K562 (cell line): Measurements from ENCODE around the gene NEXN. TPM values are rescaled to one million over a fixed set of nuclear protein-coding genes. Genes with fewer than 3 reads are reported as not detected.

Experiments used
- CBFB ChIP-seq: sonication (generic); formaldehyde crosslinking; IDR thresholded peaks from 2 replicates; pipeline ENCODE4 v1.4.0; 2020; ENCODE audit warnings: mild to moderate bottlenecking, missing genetic modification reagents
- DEAF1 ChIP-seq: fragments of 450-650 bp; formaldehyde crosslinking; IDR thresholded peaks from 2 replicates; pipeline ENCODE4 v1.4.0; 2020; ENCODE audit warnings: mild to moderate bottlenecking, moderate library complexity
- EZH2 ChIP-seq: IDR thresholded peaks from 2 replicates; pipeline ENCODE4 v1.6.1; 2012; ENCODE audit warnings: low read depth, mild to moderate bottlenecking, inconsistent platforms, low read length, borderline replicate concordance
- GATAD2B ChIP-seq: fragments of 450-650 bp; IDR thresholded peaks from 2 replicates; pipeline ENCODE4 v1.6.1; 2017; ENCODE audit warnings: mild to moderate bottlenecking, borderline replicate concordance
- HNRNPUL1 ChIP-seq: fragments of 200-400 bp; formaldehyde crosslinking; IDR thresholded peaks from 2 replicates; pipeline ENCODE4 v1.6.1; 2017; ENCODE audit warnings: low read length
- KDM4B ChIP-seq, 2 experiments: fragments of 450-650 bp in 1 of 2; sonication (generic) in 1 of 2; IDR thresholded peaks; 2 replicates each; pipeline ENCODE4 v1.6.1; 2016 to 2017; ENCODE audit warnings: borderline replicate concordance in 2 of 2, antibody characterized with exemption in 1 of 2, low read depth in 1 of 2, mild to moderate bottlenecking in 1 of 2
- NBN ChIP-seq: fragments of 450-650 bp; IDR thresholded peaks from 2 replicates; pipeline ENCODE4 v1.6.1; 2016; ENCODE audit warnings: low read depth, mild to moderate bottlenecking
- NELFE ChIP-seq: IDR thresholded peaks from 2 replicates; pipeline ENCODE4 v1.6.1; 2011; ENCODE audit warnings: mild to moderate bottlenecking; ENCODE audit not compliant: insufficient read depth, insufficient read length
- PHF20 ChIP-seq: fragments of 450-650 bp; IDR thresholded peaks from 2 replicates; pipeline ENCODE4 v1.6.1; 2018; ENCODE audit not compliant: partially characterized antibody
- RERE ChIP-seq: sonication (generic); formaldehyde crosslinking; IDR thresholded peaks from 2 replicates; pipeline ENCODE4 v1.8.0; 2023; ENCODE audit warnings: missing genetic modification reagents, mild to moderate bottlenecking, borderline replicate concordance
- TCF7L2 ChIP-seq: fragments of 150-350 bp; IDR thresholded peaks from 2 replicates; pipeline ENCODE4 v1.6.1; 2016; ENCODE audit warnings: low read depth, mild to moderate bottlenecking, low read length, moderate library complexity
- ZC3H11A ChIP-seq: IDR thresholded peaks from 2 replicates; pipeline ENCODE4 v1.6.1; 2012; ENCODE audit warnings: low read depth, low read length, improper control_type of control experiment
- polyA plus RNA-seq, 8 experiments: library from polyadenylated mRNA; depleted of rRNA in 4 of 8; stranded (reverse) in 5 of 8; unstranded in 3 of 8; fragments of >200 nt; fragmentation: Nextera tagmentation in 2 of 8; fragmentation: Illumina TruSeq in 1 of 8; extraction: Ambion mirVana in 2 of 8; extraction: Trizol in 1 of 8; gene quantifications; 2 replicates each; pipeline versions ENCODE4 v1.2.1 to v1.2.3, GENCODE V29; 2011 to 2014; ENCODE audit warnings: inconsistent platforms in 1 of 8, missing spikeins in 1 of 8
- total RNA-seq, 7 experiments: library from RNA; depleted of rRNA in 6 of 7; stranded (reverse); fragments of >200 nt in 6 of 7; fragmentation: Illumina TruSeq in 2 of 7; extraction: Trizol in 2 of 7; gene quantifications; 2 replicates each; pipeline versions ENCODE4 v1.2.1 to v1.2.3, GENCODE V29; 2011 to 2021; ENCODE audit warnings: low replicate concordance in 1 of 7
- TF ChIP-seq, protein P1 (sequence below): sonication (generic); formaldehyde crosslinking; IDR thresholded peaks from 2 replicates; pipeline ENCODE4 v1.9.0; 2022; ENCODE audit warnings: mild to moderate bottlenecking, missing genetic modification reagents
- TF ChIP-seq, protein P2 (sequence below): fragments of 250-450 bp; sonication (Bioruptor Pico); IDR thresholded peaks from 2 replicates; pipeline ENCODE4 v1.5.0; 2020; ENCODE audit warnings: mild to moderate bottlenecking, borderline replicate concordance

The NEXN gene
- total and polyA plus RNA-seq, 9 of the 15 experiments (the other 6 are each of a cell fraction or from before 2014, with no cell fraction given): 0.18 to 1.8 (median 0.76) TPM

DNA sequence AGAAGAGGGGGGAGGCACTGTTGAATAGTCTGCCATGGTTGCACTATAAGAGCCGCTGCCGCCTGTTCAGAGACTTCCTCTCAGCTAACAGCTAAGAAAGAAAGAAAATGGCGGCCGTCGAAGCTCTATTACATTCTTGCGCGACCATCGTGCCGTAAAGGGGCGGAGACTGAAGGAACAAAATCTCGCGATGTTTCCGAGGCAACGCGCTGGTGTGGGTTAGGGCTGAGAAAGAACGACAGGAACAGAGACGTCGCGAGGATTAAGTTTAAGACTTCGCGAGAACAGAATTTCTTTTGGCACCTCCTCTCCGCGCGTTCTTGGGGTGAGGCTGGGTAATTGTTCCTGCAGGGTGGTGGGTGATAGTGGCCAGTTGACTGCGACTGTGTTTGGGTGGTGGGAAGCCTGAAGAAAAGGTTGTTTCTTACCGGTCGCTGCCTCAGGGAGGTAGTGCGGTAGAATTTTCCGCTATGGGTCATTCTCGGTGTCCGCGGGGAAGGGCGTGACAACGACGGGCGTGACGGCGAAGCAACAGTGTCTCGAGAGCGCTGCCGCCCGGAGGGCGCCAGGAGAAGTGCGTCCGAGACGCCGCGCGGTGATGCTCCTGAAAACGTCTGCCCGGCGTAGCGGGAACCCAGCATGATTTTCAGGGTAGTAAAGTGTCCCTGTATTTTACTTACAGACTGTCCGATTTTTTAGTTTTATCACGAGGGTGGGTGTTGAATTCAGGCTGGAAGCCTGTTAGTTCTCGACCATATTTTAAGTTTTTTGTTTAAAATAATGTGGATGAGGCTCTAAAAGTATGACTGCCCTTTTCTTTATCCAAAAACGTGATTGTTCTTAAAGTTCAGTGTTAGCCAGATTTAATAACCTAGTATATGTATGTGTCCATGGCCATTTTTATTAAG lies 90.8 kb downstream of the NEXN start, which contains the start of gene FUBP1 (continued):
- TF ChIP-seq CBFB (CRISPR knock-in tag): no peak
- no peak for TF ChIP-seq TCF7L2
- TF ChIP-seq, protein P1, sequence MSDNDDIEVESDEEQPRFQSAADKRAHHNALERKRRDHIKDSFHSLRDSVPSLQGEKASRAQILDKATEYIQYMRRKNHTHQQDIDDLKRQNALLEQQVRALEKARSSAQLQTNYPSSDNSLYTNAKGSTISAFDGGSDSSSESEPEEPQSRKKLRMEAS (CRISPR knock-in tag): no peak; the same call in 1 of the 2 replicates
- no peak for TF ChIP-seq DEAF1
- no peak for TF ChIP-seq EZH2
- TF ChIP-seq HNRNPUL1: no peak
- peak; percentile 57 for TF ChIP-seq NBN
- TF ChIP-seq NELFE: no peak
- peak; percentile 49 for TF ChIP-seq PHF20
- no peak for TF ChIP-seq ZC3H11A
- peak in 1 of 2 experiments; percentile 74; a peak in 1 of 4 replicates for TF ChIP-seq KDM4B (IDR thresholded peaks at IDR 0.05; ENCODE audit: borderline replicate concordance in 2 of 2, low read depth in 1 of 2)
- TF ChIP-seq RERE (CRISPR knock-in tag): no peak
- no peak for TF ChIP-seq GATAD2B
- TF ChIP-seq, protein P2, sequence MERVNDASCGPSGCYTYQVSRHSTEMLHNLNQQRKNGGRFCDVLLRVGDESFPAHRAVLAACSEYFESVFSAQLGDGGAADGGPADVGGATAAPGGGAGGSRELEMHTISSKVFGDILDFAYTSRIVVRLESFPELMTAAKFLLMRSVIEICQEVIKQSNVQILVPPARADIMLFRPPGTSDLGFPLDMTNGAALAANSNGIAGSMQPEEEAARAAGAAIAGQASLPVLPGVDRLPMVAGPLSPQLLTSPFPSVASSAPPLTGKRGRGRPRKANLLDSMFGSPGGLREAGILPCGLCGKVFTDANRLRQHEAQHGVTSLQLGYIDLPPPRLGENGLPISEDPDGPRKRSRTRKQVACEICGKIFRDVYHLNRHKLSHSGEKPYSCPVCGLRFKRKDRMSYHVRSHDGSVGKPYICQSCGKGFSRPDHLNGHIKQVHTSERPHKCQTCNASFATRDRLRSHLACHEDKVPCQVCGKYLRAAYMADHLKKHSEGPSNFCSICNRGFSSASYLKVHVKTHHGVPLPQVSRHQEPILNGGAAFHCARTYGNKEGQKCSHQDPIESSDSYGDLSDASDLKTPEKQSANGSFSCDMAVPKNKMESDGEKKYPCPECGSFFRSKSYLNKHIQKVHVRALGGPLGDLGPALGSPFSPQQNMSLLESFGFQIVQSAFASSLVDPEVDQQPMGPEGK (CRISPR knock-in tag): no peak
